NCI-H1105 (cell line): ENCODE results near the gene UTP20.

Source experiments
- DNase-seq: peaks from one replicate; lab custom pipeline; 2025; lab: John Stamatoyannopoulos, UW

The UTP20 gene

DNA sequence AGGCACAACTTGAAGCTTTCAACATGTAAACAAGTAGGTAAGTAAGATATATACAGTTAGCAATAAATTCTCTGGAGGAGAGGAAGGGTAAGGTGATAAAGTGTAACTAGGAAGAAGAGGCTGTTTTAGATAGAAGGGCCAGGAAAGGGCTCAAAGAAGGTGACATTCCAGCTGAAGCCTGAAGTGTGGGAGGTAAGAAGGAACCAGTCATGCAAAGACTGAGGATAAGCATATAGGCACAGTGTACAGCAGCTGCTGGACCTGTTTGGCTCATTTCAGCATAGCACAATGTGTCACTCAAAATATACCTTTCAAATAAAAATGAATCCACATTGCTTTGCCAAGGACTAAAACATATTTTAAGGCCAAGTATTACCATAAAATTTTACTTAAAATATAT is 156.2 kb downstream of the UTP20 start:
- DNase-seq = no peak
